Middle frontal gyrus (tissue), 1 donor: ENCODE data around the gene PAXIP1.
"Not testable (repeated sequence)": the region's sequence is repeated elsewhere in the genome, so short reads cannot be mapped to it uniquely, and the experiment has no call there.

Experiments
- DNase-seq: peaks from one replicate; pipeline ENCODE4 v3.0.0-alpha.2; 2015; ENCODE audit warnings: low spot score; ENCODE audit errors: extremely low spot score

Gene PAXIP1

GRCh38 chr7:154942691-154943090 is 60.2 kb downstream of the PAXIP1 start:
- DNase-seq = no peak

DNA sequence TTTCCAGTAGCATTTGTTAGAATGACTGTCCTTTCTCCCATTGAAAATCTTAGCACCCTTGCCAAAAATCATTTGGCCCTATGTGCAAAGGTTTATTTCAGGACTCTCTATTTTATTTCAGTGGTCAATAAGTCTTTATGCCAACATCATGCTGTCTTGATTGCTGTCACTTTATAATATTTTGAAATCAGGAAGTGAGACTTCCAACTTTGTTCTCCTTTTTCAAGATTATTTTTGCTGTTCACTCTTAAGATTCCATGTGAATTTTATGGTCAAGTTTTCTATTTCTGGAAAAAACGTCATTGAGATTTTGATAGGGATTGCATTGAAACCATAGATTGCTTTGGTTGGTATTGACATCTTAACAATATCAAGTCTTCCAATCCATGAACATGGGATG is 65.1 kb downstream of the PAXIP1 start:
- no peak for DNase-seq

GRCh38 chr7:154934353-154934952 is 68.5 kb downstream of the PAXIP1 start:
- not testable (repeated sequence) for DNase-seq

- no peak for DNase-seq
Observed at GRCh38 chr7:154931906-154932305, 71.0 kb downstream of the PAXIP1 start.

- no peak for DNase-seq
Observed at GRCh38 chr7:154929006-154929726, 73.8 kb downstream of the PAXIP1 start.

DNA sequence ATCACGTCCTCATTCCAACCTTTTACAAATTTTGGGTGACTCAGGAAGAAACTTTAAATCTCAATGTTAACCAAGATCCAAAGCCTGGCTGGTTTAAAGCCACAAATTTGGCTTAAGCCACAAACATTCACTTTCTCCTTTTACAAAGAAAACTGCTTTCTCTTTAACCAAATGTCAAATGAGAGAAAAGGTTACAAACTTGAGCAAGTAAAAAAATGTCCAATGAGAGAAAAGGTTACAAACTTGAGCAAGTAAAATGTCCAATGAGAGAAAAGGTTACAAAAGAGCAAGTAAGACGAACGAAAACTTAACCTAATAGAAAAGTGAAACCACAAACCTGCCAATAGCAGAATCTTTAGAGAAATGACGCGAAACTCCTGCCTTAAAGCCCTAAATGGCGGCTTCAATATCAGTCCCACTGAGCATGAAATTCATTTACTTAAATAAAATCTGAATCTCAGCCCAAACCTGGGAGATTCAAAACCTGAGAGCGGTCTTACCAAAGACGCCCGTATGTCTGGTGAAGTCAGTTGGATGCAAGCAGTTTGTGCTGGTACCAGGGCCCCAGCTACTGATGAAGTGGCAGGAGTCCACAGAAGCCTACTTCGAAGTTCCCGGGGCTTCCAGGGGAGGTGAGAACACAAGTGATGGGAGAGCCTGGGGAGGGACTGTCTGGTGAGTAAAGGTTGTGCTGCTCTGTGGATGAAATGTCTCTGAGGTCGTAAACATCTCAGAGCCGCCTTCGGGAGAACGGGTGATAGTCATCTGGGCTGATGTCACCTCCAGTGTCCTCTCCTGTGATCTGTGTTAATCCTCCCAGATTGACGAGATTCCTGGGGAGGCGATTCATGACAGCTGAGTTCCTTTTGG is 74.6 kb downstream of the PAXIP1 start:
- DNase-seq = peak; percentile 58

- DNase-seq = peak; percentile 75
Observed at GRCh38 chr7:154927624-154928125, 75.2 kb downstream of the PAXIP1 start.

DNA sequence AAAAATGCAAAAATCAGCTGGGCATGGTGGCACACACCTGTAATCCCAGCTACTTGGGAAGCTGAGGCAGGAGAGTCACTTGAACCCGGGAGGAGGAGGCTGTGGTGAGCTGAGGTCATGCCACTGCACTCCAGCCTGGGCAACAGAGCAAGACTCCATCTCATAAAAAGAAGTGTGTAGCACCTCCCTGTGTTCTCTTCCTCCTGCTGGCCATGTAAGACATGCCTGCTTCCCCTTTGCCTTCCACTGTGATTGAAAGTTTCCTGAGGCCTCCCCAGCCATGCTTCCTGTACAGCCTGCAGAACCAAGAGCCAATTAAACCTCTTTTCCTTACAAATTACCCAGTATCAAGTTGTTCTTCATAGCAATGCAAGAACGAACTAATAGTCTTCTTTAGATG is 80.5 kb downstream of the PAXIP1 start:
- DNase-seq = not testable (repeated sequence)

- DNase-seq = no peak
Observed at GRCh38 chr7:154919344-154920225, 83.3 kb downstream of the PAXIP1 start.

- DNase-seq = no peak
Observed at GRCh38 chr7:154918741-154919140, 84.2 kb downstream of the PAXIP1 start.

DNA sequence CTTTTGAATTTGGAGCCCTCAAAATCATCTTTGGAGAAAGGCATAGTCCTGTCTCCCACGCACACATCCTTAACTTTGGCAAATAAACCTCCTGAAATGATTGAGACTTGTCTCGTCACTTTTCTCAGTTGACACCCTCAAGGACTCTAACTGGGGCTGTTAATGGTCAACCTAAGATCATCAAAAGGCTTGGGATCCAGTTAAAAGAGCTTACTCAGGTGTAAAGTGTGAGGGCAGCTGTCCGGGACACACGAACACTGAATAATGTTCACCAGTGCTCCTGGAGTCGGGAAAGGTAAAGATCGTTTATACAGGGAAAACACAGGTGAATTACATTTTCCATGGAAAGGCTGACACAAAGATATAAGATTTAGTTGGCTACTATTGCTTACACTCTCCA is 84.7 kb downstream of the PAXIP1 start:
- no peak for DNase-seq

DNA sequence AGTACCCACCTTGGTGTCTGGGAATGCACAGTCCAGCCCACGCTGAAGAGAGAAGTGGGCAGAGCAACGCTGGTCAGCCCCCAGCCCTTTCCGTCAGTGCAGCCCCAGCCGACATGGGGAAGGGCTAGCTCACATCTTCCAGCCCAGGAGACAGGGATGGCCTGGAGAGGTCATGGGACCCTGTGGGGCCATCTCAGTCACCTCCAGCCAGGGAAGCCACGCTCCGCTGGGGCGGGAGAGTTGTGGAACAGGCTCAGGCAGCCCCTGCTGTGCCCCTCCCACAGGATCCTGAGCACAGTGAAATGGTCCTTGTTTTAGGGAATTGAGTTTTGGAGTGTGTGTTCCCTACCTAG is 85.1 kb downstream of the PAXIP1 start:
- DNase-seq = no peak

GRCh38 chr7:154916856-154917807 is 85.8 kb downstream of the PAXIP1 start:
- DNase-seq = no peak

DNA sequence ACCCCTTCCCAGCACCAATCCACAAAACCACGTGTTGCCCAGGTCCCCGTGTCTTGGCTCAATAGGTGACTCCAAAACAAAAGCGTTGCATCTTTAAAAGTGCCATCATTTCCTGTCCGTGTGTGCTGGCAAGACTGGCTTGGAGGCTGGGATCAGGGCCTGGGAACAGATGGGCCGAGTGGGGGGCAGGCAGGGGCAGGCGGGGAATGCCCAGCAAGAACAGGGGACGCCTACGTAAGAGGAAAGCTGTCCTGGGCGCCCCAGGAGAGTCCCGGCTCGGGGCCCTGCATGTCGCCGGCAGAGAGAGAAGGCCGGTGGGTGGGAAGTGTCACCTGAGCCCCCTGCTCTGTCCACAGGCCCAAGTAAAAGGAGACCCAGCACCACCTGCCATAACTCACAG is 86.5 kb downstream of the PAXIP1 start:
- no peak for DNase-seq

DNA sequence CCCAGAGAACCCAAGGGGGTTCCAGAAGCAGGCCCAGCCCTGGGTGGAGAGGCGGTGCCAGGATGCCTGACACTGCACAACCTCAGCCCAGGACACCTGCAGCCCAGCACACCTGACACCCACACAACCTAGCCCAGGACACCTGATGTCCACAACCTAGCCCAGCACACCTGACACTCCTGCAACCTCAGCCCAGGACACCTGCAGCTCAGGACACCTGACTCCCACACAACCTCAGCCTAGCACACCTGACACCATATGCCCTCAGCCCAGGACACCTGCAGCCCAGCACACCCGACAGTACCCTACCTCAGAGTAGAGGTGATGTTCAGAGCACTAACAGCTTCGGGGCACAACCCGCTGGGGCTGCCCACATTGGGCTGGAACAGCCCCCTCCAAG is 87.3 kb downstream of the PAXIP1 start:
- DNase-seq = no peak

DNA sequence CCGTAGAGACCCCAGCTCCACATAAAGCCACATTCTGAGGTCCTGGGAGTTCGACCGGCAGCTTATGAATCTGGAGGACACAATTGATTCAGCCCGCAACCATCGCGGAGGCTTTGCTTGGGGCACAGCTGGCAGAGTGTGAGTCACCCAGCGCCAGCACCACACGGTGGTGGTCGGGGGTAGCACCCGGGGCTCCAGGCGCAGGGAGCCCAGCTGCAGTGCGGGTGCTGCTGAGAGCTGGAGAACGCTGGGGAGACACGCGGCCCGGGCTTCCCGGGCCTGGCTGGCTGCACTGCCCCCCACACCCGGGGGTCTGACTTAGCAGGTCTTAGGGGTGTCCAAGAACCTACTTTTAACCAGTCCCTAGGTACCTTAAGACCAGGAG is 87.9 kb downstream of the PAXIP1 start:
- DNase-seq = no peak

- no peak for DNase-seq
Observed at GRCh38 chr7:154914308-154914995, 88.5 kb downstream of the PAXIP1 start.

- DNase-seq = peak; percentile 68
Observed at GRCh38 chr7:154913638-154914307, 89.2 kb downstream of the PAXIP1 start.
